GM18508 (cell line): ENCODE results near the gene PLA2G1B.
A peak's percentile ranks its signal among the peaks of the same experiment; 100 is the strongest.

Experiments
- ATAC-seq: cut with Tn5 transposase; IDR thresholded peaks from one replicate; pipeline ENCODE4 v1.9.1; 2021; ENCODE audit warnings: moderate number of reproducible peaks; ENCODE audit not compliant: insufficient read depth, unreplicated experiment

Gene PLA2G1B

GRCh38 chr12:120332523-120332922 is 4.9 kb upstream of the PLA2G1B start:
- no peak for ATAC-seq

GRCh38 chr12:120332041-120332440 is 4.5 kb upstream of the PLA2G1B start:
- ATAC-seq = no peak

- no peak for ATAC-seq
Observed at GRCh38 chr12:120331390-120331789, 3.8 kb upstream of the PLA2G1B start.

GRCh38 chr12:120328228-120328627 is 649 bp upstream of the PLA2G1B start:
- no peak for ATAC-seq

- ATAC-seq = no peak
Observed at GRCh38 chr12:120324841-120325417, 2.6 kb downstream of the PLA2G1B start.

- ATAC-seq = no peak
Observed at GRCh38 chr12:120323772-120324171, 3.8 kb downstream of the PLA2G1B start.

- no peak for ATAC-seq
Observed at GRCh38 chr12:120321382-120322202, 6.0 kb downstream of the PLA2G1B start.

- ATAC-seq = peak; percentile 95
Observed at GRCh38 chr12:120317224-120318105, 10.1 kb downstream of the PLA2G1B start.

- no peak for ATAC-seq
Observed at GRCh38 chr12:120316798-120317223, 10.8 kb downstream of the PLA2G1B start.

GRCh38 chr12:120314220-120314619 is 13.4 kb downstream of the PLA2G1B start:
- no peak for ATAC-seq

- peak; percentile 73 for ATAC-seq
Observed at GRCh38 chr12:120301962-120302815, 25.4 kb downstream of the PLA2G1B start, which contains the start of gene SIRT4. Gene SIRT4, plus strand, starts transcription at chr12:120302321. Its CDS starts 1,241 bp downstream, at chr12:120303562.

- no peak for ATAC-seq
Observed at GRCh38 chr12:120292661-120293531, 34.7 kb downstream of the PLA2G1B start, which contains the start of gene RNU4-1. Gene RNU4-1, minus strand, starts transcription at chr12:120293237.

GRCh38 chr12:120292411-120292660 is 35.2 kb downstream of the PLA2G1B start:
- ATAC-seq = no peak

- ATAC-seq = no peak
Observed at GRCh38 chr12:120290609-120291305, 36.8 kb downstream of the PLA2G1B start.

- no peak for ATAC-seq
Observed at GRCh38 chr12:120287491-120287890, 40.1 kb downstream of the PLA2G1B start.

GRCh38 chr12:120286768-120287490 is 40.6 kb downstream of the PLA2G1B start:
- no peak for ATAC-seq

- no peak for ATAC-seq
Observed at GRCh38 chr12:120284381-120284780, 43.2 kb downstream of the PLA2G1B start.

GRCh38 chr12:120283318-120283717 is 44.3 kb downstream of the PLA2G1B start:
- ATAC-seq = no peak
